ENCODE results near the gene MRPS22. TPM values are rescaled to one million over a fixed set of nuclear protein-coding genes. Genes with fewer than 3 reads are reported as not detected.
"Not testable (repeated sequence)": the region's sequence is repeated elsewhere in the genome, so short reads cannot be mapped to it uniquely, and the experiment has no call there.

The MRPS22 gene
- total RNA-seq, 2 donors from 2014 or later = 18.7 to 29.7 TPM

- intact Hi-C loops (cut with DNase I) = no loop called here
- Histone ChIP-seq H3K9me3 (no peaks in the 10 kb centered on the region), H3K27me3 (no peaks in the 10 kb centered on the region), H3K4me3 (peak within 1 kb of the TSS; percentile 87 to 97), H3K27ac (peak within 1 kb of the TSS; percentile 89 to 98 (median 92)), H3K36me3 (replicated peaks in 1 of 2; ENCODE audit: insufficient read depth in 1 of 2, low read depth in 2 of 2) (no peaks in the 10 kb centered on the region), H3K4me1 (peaks cover 43% of the 10 kb centered on the region)
- ATAC-seq = peak; percentile 97
- TF ChIP-seq POLR2A (IDR thresholded peaks at IDR 0.05) (peak; percentile 70 to 95 (median 93)), CTCF (IDR thresholded peaks at IDR 0.05) (no peak)
- WGBS, 2 donors = 1% methylated on average over 30 to 52 of the region's 52 CpGs
- DNase-seq = peak; percentile 100
Measured at GRCh38 chr3:139389552-139390368, 45.9 kb downstream of the MRPS22 start, which contains the start of gene COPB2. Gene COPB2 (minus strand): TSS chr3:139389647. CDS start chr3:139389550, 97 bp downstream.

- TF ChIP-seq POLR2A (IDR thresholded peaks at IDR 0.05) (no peak), CTCF (IDR thresholded peaks at IDR 0.05) (no peak)
- intact Hi-C loops (cut with DNase I) = no loop called here
- Histone ChIP-seq H3K9me3 (no peaks in the 10 kb centered on the region), H3K36me3 (replicated peaks in 1 of 2; ENCODE audit: insufficient read depth in 1 of 2, low read depth in 2 of 2) (no peaks in the 10 kb centered on the region), H3K27ac (no peak overlapping the region), H3K4me3 (no peak overlapping the region), H3K27me3 (no peaks in the 10 kb centered on the region), H3K4me1 (peaks cover 13% of the 10 kb centered on the region)
- ATAC-seq = no peak
- no peak for DNase-seq
Measured at GRCh38 chr3:139394116-139394515, 50.3 kb downstream of the MRPS22 start.

DNA sequence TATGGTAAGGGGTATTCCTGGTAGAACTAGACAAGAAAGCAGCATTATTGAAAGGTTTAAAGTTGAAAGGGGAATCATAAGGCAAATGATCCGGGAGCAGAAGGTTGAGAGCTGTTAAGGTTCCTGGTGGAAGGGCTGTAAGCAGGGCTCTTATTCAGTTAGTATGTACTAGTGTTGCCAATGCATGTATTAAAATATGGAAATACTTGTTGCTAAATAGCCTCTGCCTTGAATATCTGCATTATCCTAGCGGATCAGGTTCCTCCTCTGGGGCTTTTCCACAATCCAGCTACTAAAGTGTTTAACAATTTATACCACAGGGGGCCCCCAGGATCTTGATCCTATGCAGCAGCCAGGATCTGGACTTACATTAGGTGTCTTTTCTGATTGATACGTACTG lies 52.9 kb downstream of the MRPS22 start:
- intact Hi-C loops (cut with DNase I) = no loop called here
- Histone ChIP-seq H3K9me3 (peaks cover 0 to 6% (median 0%) of the 10 kb centered on the region in 3 donors), H3K4me1 (no peaks in the 10 kb centered on the region), H3K27ac (no peak overlapping the region), H3K4me3 (no peak overlapping the region), H3K36me3 (replicated peaks in 1 of 2; ENCODE audit: insufficient read depth in 1 of 2, low read depth in 2 of 2) (no peaks in the 10 kb centered on the region), H3K27me3 (no peaks in the 10 kb centered on the region)
- DNase-seq (no peak), ATAC-seq (no peak)
- no peak for TF ChIP-seq POLR2A (IDR thresholded peaks at IDR 0.05)
- no peak for TF ChIP-seq CTCF (IDR thresholded peaks at IDR 0.05)
- WGBS, 2 donors = 94 to 96% methylated on average over 3 of the region's 3 CpGs

- intact Hi-C loops (cut with DNase I); DNase-seq; H3K36me3 ChIP-seq (replicated peaks in 1 of 2; ENCODE audit: insufficient read depth in 1 of 2, low read depth in 2 of 2); H3K27me3 ChIP-seq; H3K4me3 ChIP-seq; ATAC-seq; H3K27ac ChIP-seq; H3K4me1 ChIP-seq: not testable (repeated sequence)
- WGBS, 2 donors = 90% methylated on average over 2 of the region's 2 CpGs
- H3K9me3 ChIP-seq = peaks cover 0 to 30% (median 0%) of the 10 kb centered on the region in 3 donors
Measured at GRCh38 chr3:139401155-139401554, 57.3 kb downstream of the MRPS22 start.

Small RNA genes lying within 50 kb of the gene (small RNA-seq; reads per million reads assigned to genes)
- not detected for gene RF00026

Other genes with a start within 250 kb of the MRPS22 start
- gene COPB2, start 45.6 kb downstream of the MRPS22 start, total RNA-seq = 10 to 100 TPM; 65.6 to 73.2 TPM
- not detected for gene RBP2, start 132.5 kb downstream of the MRPS22 start, total RNA-seq
- gene RBP1, start 195.7 kb downstream of the MRPS22 start, total RNA-seq = 100 to 1,000 TPM; 103 to 202 TPM